OCI-LY7 (cell line): ENCODE results near the gene C2CD4D. TPM values are rescaled to one million over a fixed set of nuclear protein-coding genes. Genes with fewer than 3 reads are reported as not detected.

ENCODE experiments used
- BruUV-seq: library from RNA; stranded (reverse); fragments of 400-500 nt; replicated peaks from 2 replicates; lab custom pipeline; 2021; lab: Mats Ljungman, UMichigan
- CTCF ChIA-PET: fragments of 300-600 bp; sonication (Branson Sonifier 250); formaldehyde crosslinking; loops from one replicate; lab custom pipeline; 2022; ENCODE audit warnings: antibody characterized with exemption; ENCODE audit not compliant: unreplicated experiment; lab: Charles Lee
- POLR2A ChIA-PET: fragments of 300-600 bp; sonication (Branson Sonifier 250); formaldehyde crosslinking; loops from one replicate; lab custom pipeline; 2022; ENCODE audit warnings: antibody characterized with exemption; lab: Charles Lee
- DNase-seq: peaks from one replicate; pipeline ENCODE4 v3.0.0-alpha.2; 2015; ENCODE audit warnings: low spot score
- H2AFZ ChIP-seq: fragments of 200-600 bp; sonication (generic), shearing (Covaris generic); 2 replicates; pipeline ENCODE4 v1.6.1; 2014; ENCODE audit warnings: mild to moderate bottlenecking, antibody characterized with exemption, low read length, moderate library complexity
- H3K27ac ChIP-seq: fragments of 200-600 bp; sonication (generic); 2 replicates; pipeline ENCODE4 v1.5.1; 2014; ENCODE audit warnings: mixed run types, low read depth, mild to moderate bottlenecking, moderate library complexity, low read length, inconsistent platforms; ENCODE audit not compliant: poor library complexity, severe bottlenecking
- H3K36me3 ChIP-seq: fragments of 200-600 bp; sonication (generic); 2 replicates; pipeline ENCODE4 v1.6.1; 2014; ENCODE audit warnings: mild to moderate bottlenecking, antibody characterized with exemption, low read length, moderate library complexity, mixed read lengths; ENCODE audit not compliant: insufficient read depth
- H3K4me1 ChIP-seq: fragments of 200-600 bp; sonication (generic); 2 replicates; pipeline ENCODE4 v1.5.1; 2014; ENCODE audit warnings: mild to moderate bottlenecking, low read length; ENCODE audit not compliant: insufficient read depth, poor library complexity, severe bottlenecking
- H3K4me2 ChIP-seq: fragments of 200-600 bp; sonication (generic); 2 replicates; pipeline ENCODE4 v1.6.1; 2014; ENCODE audit warnings: mild to moderate bottlenecking, low read length
- H3K4me3 ChIP-seq: fragments of 200-600 bp; sonication (generic); 2 replicates; pipeline ENCODE4 v1.5.1; 2014; ENCODE audit warnings: mild to moderate bottlenecking, low read depth, low read length; ENCODE audit not compliant: poor library complexity, severe bottlenecking
- H3K79me2 ChIP-seq: fragments of 200-600 bp; sonication (generic); 2 replicates; pipeline ENCODE4 v1.6.1; 2016; ENCODE audit warnings: low read depth, mild to moderate bottlenecking, low read length, moderate library complexity, mixed read lengths; ENCODE audit not compliant: insufficient read depth
- H3K9me2 ChIP-seq: fragments of 200-600 bp; sonication (generic); 2 replicates; pipeline ENCODE4 v1.6.1; 2016; ENCODE audit warnings: mild to moderate bottlenecking, low read length, mixed read lengths; ENCODE audit not compliant: insufficient read depth
- H3K9me3 ChIP-seq: fragments of 200-600 bp; sonication (generic); 2 replicates; pipeline ENCODE4 v1.6.1; 2014; ENCODE audit warnings: mild to moderate bottlenecking, mixed run types, low read length, mixed read lengths
- H4K20me1 ChIP-seq: fragments of 200-600 bp; sonication (generic); 2 replicates; pipeline ENCODE4 v1.6.1; 2014; ENCODE audit warnings: mild to moderate bottlenecking, antibody characterized with exemption, low read length, moderate library complexity, mixed read lengths; ENCODE audit not compliant: insufficient read depth
- EZH2phosphoT487 ChIP-seq: fragments of 200-600 bp; sonication (generic); IDR thresholded peaks from 2 replicates; pipeline ENCODE4 v1.6.1; 2018; ENCODE audit warnings: low read depth, borderline replicate concordance, mild to moderate bottlenecking, mixed run types, antibody characterized with exemption, low read length, moderate library complexity, mixed read lengths
- intact Hi-C: fragments of 100-400 bp; cut with micrococcal nuclease; formaldehyde crosslinking; loops from one replicate; pipeline ENCODE4 v1.10.0; 2022; ENCODE audit not compliant: unreplicated experiment
- total RNA-seq, 2 experiments: library from RNA; depleted of rRNA in 1 of 2; stranded (reverse); fragments of >200 nt in 1 of 2; shearing (Covaris generic) in 1 of 2; gene quantifications; 2 replicates each; pipeline ENCODE4 v1.2.3, GENCODE V29; 2014 to 2022
- TF ChIP-seq, protein P1 (sequence below): fragments of 200-600 bp; sonication (generic); conservative IDR thresholded peaks from 2 replicates; pipeline ENCODE4 v1.5.1; 2014; ENCODE audit warnings: mild to moderate bottlenecking, antibody characterized with exemption, low read length, moderate library complexity, mixed read lengths

The C2CD4D gene
- total RNA-seq, 2 experiments from 2014 or later, result not detected

- TF ChIP-seq, protein P1, sequence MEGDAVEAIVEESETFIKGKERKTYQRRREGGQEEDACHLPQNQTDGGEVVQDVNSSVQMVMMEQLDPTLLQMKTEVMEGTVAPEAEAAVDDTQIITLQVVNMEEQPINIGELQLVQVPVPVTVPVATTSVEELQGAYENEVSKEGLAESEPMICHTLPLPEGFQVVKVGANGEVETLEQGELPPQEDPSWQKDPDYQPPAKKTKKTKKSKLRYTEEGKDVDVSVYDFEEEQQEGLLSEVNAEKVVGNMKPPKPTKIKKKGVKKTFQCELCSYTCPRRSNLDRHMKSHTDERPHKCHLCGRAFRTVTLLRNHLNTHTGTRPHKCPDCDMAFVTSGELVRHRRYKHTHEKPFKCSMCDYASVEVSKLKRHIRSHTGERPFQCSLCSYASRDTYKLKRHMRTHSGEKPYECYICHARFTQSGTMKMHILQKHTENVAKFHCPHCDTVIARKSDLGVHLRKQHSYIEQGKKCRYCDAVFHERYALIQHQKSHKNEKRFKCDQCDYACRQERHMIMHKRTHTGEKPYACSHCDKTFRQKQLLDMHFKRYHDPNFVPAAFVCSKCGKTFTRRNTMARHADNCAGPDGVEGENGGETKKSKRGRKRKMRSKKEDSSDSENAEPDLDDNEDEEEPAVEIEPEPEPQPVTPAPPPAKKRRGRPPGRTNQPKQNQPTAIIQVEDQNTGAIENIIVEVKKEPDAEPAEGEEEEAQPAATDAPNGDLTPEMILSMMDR, result no peak
- TF ChIP-seq EZH2phosphoT487, result no peak
- Histone ChIP-seq H2AFZ (no peak overlapping the region), H3K79me2 (no peaks in the 10 kb centered on the region), H4K20me1 (no peaks in the 10 kb centered on the region), H3K9me3 (no peaks in the 10 kb centered on the region), H3K4me3 (no peak overlapping the region), H3K4me2 (no peak overlapping the region), H3K9me2 (no peaks in the 10 kb centered on the region), H3K4me1 (peaks cover 10% of the 10 kb centered on the region), H3K36me3 (no peaks in the 10 kb centered on the region), H3K27ac (no peak overlapping the region)
- CTCF ChIA-PET, result no interaction called here
- POLR2A ChIA-PET, result no interaction called here
- BruUV-seq, result no TSS peak
- DNase-seq, result no peak
- intact Hi-C loops, result no loop called here
These were observed 24.6 kb downstream of the C2CD4D start for GRCh38 chr1:151814971-151815545.

DNA sequence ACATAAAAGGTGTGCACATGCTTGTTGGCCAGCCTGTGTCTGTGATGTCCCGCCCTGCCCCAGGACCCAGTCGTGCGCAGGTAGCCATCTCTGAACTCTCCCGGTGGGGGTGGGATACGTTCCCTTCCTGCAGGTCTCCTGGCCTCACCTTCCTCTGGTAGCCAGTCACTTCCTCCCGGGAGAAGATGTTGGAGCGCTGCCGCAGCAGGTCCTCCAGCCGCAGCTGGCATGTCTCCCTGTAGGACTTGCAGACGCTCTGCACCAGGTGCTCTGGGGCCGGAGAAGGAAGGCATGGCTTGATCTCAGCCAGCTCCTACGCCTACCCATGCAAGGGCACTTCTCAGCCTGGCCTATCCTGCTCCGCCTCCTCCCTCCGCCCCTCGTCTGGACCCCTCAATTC, 25.2 kb downstream of the C2CD4D start:
- ChIA-PET POLR2A (no interaction called here), CTCF (no interaction called here)
- peaks cover 10% of the 10 kb centered on the region for H3K4me1 ChIP-seq
- no peak for TF ChIP-seq EZH2phosphoT487
- TF ChIP-seq, protein P1, result no peak
- no peaks in the 10 kb centered on the region for H3K9me3 ChIP-seq
- no TSS peak for BruUV-seq
- H3K4me2 ChIP-seq, result no peak overlapping the region
- no peak overlapping the region for H2AFZ ChIP-seq
- H3K27ac ChIP-seq, result no peak overlapping the region
- no peaks in the 10 kb centered on the region for H3K9me2 ChIP-seq
- no peaks in the 10 kb centered on the region for H4K20me1 ChIP-seq
- intact Hi-C loops, result no loop called here
- H3K4me3 ChIP-seq, result no peak overlapping the region
- H3K36me3 ChIP-seq, result no peaks in the 10 kb centered on the region
- no peaks in the 10 kb centered on the region for H3K79me2 ChIP-seq
- DNase-seq, result no peak

GRCh38 chr1:151813271-151813977, 26.2 kb downstream of the C2CD4D start:
- H2AFZ ChIP-seq, result no peak overlapping the region
- no TSS peak for BruUV-seq
- no peaks in the 10 kb centered on the region for H3K9me2 ChIP-seq
- H3K4me3 ChIP-seq, result no peak overlapping the region
- TF ChIP-seq, protein P1, result no peak
- TF ChIP-seq EZH2phosphoT487, result no peak
- H3K36me3 ChIP-seq, result no peaks in the 10 kb centered on the region
- ChIA-PET POLR2A (no interaction called here), CTCF (interaction anchor here (0.6 kb wide), 1 partner anchor 26 kb away, joined by 3 read pairs; the partner anchor contains the start of gene C2CD4D)
- no peaks in the 10 kb centered on the region for H3K9me3 ChIP-seq
- no peak for DNase-seq
- H3K4me2 ChIP-seq, result no peak overlapping the region
- H4K20me1 ChIP-seq, result no peaks in the 10 kb centered on the region
- intact Hi-C loops, result no loop called here
- peaks cover 10% of the 10 kb centered on the region for H3K4me1 ChIP-seq
- H3K79me2 ChIP-seq, result no peaks in the 10 kb centered on the region
- H3K27ac ChIP-seq, result no peak overlapping the region
